Loucy (cell line): ENCODE measurements around the gene KATNBL1.
A peak's percentile ranks its signal among the peaks of the same experiment; 100 is the strongest.

Experiments used
- EZH2phosphoT487 ChIP-seq: fragments of 200-600 bp; IDR thresholded peaks from 2 replicates; pipeline ENCODE4 v1.6.1; 2018; ENCODE audit warnings: antibody characterized with exemption, mild to moderate bottlenecking, moderate library complexity, borderline replicate concordance
- TF ChIP-seq, protein P1 (sequence below): fragments of 200-600 bp; sonication (generic); conservative IDR thresholded peaks from 2 replicates; pipeline ENCODE4 v1.5.1; 2014; ENCODE audit warnings: mild to moderate bottlenecking, antibody characterized with exemption, low read length

DNA sequence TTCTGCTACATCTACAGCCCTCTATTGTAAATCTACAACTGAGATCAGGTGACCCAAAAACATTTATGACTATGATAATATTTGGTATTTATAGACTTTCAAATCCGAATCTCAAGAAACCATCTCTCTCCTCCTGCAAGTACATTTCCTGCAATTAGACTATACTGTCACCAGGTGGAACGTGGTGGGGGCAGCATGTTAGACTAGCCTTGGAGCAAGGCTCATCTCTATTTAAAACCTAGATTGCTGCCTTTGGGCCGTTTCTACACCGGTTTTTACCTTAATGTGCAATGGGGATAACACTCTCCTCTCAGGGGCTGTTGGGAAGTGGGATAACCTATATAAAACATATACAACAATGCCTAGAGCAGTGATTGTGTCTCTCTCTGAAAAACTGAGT is 3.8 kb upstream of the KATNBL1 start:
- TF ChIP-seq, protein P1, sequence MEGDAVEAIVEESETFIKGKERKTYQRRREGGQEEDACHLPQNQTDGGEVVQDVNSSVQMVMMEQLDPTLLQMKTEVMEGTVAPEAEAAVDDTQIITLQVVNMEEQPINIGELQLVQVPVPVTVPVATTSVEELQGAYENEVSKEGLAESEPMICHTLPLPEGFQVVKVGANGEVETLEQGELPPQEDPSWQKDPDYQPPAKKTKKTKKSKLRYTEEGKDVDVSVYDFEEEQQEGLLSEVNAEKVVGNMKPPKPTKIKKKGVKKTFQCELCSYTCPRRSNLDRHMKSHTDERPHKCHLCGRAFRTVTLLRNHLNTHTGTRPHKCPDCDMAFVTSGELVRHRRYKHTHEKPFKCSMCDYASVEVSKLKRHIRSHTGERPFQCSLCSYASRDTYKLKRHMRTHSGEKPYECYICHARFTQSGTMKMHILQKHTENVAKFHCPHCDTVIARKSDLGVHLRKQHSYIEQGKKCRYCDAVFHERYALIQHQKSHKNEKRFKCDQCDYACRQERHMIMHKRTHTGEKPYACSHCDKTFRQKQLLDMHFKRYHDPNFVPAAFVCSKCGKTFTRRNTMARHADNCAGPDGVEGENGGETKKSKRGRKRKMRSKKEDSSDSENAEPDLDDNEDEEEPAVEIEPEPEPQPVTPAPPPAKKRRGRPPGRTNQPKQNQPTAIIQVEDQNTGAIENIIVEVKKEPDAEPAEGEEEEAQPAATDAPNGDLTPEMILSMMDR, result peak; percentile 37
- no peak for TF ChIP-seq EZH2phosphoT487
